SJCRH30 (cell line): ENCODE results near the gene MTTP. TPM values are rescaled to one million over a fixed set of nuclear protein-coding genes. Genes with fewer than 3 reads are reported as not detected.
"Not testable (repeated sequence)": the region's sequence is repeated elsewhere in the genome, so short reads cannot be mapped to it uniquely, and the experiment has no call there.

Experiments
- DNase-seq, 2 experiments: peaks; one replicate each; pipeline ENCODE4 v3.0.0-alpha.2; 2015 to 2020
- H3K27ac ChIP-seq: fragments of 250-450 bp; sonication (Bioruptor Pico); 2 replicates; pipeline ENCODE4 v1.5.1; 2020; ENCODE audit warnings: mild to moderate bottlenecking, moderate library complexity
- H3K27me3 ChIP-seq: fragments of 250-450 bp; sonication (Bioruptor Pico); 2 replicates; pipeline ENCODE4 v1.5.1; 2020; ENCODE audit warnings: mild to moderate bottlenecking, moderate library complexity
- H3K36me3 ChIP-seq: fragments of 250-450 bp; sonication (Bioruptor Pico); 2 replicates; pipeline ENCODE4 v1.5.1; 2020; ENCODE audit warnings: mild to moderate bottlenecking, moderate library complexity
- H3K4me1 ChIP-seq: fragments of 250-450 bp; sonication (Bioruptor Pico); 2 replicates; pipeline ENCODE4 v1.5.1; 2020; ENCODE audit warnings: mild to moderate bottlenecking, moderate library complexity
- H3K4me3 ChIP-seq: fragments of 250-450 bp; sonication (Bioruptor Pico); 2 replicates; pipeline ENCODE4 v1.5.1; 2020; ENCODE audit warnings: mild to moderate bottlenecking, moderate library complexity
- H3K9me3 ChIP-seq: fragments of 250-450 bp; sonication (Bioruptor Pico); replicated peaks from 2 replicates; pipeline ENCODE4 v1.5.1; 2020; ENCODE audit warnings: mild to moderate bottlenecking, moderate library complexity
- total RNA-seq: library from RNA; depleted of rRNA; stranded (reverse); fragments of >200 nt; shearing (Covaris generic); gene quantifications from 2 replicates; pipeline ENCODE4 v1.2.3, GENCODE V29; 2014; rRNA removed

MTTP gene
- 0.20 TPM in 1 of 2 replicates, not detected in the other for total RNA-seq

- no peaks in the 10 kb centered on the region for H3K27me3 ChIP-seq
Observed at GRCh38 chr4:99574530-99575324, at the start of gene MTTP. Gene MTTP, plus strand, starts transcription at chr4:99574824. Its CDS starts 86 bp downstream, at chr4:99574910.

GRCh38 chr4:99529228-99529627, 45.4 kb upstream of the MTTP start:
- no peak overlapping the region for H3K27ac ChIP-seq

More at GRCh38 chr4:99574530-99575324, at the start of gene MTTP:
- DNase-seq, result no peak
- Histone ChIP-seq H3K36me3 (no peaks in the 10 kb centered on the region), H3K9me3 (no peaks in the 10 kb centered on the region), H3K27ac (no peak within 1 kb of the TSS), H3K4me1 (no peaks in the 10 kb centered on the region), H3K4me3 (no peak within 1 kb of the TSS)

DNA sequence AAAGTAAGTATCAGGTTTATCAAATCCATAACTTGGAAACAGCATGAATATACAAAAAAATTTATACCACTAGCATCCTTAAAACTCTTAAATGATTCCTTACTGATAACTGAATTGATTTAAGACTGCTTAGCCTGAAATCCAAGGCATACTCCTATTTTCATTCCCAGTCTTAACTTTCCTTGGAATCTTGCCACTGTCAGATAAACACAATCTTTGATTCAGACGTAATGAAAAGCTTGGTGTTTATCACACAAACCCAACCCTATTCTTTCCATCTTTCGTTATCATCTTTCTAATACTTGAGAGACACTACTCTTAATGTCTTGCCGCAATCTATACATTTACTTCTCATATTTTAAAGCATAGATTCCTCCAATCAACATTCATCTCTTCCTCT, 44.7 kb upstream of the MTTP start:
- DNase-seq, result no peak
- Histone ChIP-seq H3K4me1 (no peaks in the 10 kb centered on the region; the same call in 1 of the 2 replicates), H3K36me3 (no peaks in the 10 kb centered on the region), H3K27ac (no peak overlapping the region), H3K4me3 (no peak overlapping the region), H3K27me3 (no peaks in the 10 kb centered on the region), H3K9me3 (no peaks in the 10 kb centered on the region)

More at GRCh38 chr4:99529228-99529627, 45.4 kb upstream of the MTTP start:
- DNase-seq, result peak in 1 of 2 experiments; percentile 21
- H3K4me3 ChIP-seq, result no peak overlapping the region
- no peaks in the 10 kb centered on the region for H3K9me3 ChIP-seq
- no peaks in the 10 kb centered on the region; the same call in 1 of the 2 replicates for H3K4me1 ChIP-seq
- no peaks in the 10 kb centered on the region for H3K27me3 ChIP-seq
- H3K36me3 ChIP-seq, result no peaks in the 10 kb centered on the region

DNA sequence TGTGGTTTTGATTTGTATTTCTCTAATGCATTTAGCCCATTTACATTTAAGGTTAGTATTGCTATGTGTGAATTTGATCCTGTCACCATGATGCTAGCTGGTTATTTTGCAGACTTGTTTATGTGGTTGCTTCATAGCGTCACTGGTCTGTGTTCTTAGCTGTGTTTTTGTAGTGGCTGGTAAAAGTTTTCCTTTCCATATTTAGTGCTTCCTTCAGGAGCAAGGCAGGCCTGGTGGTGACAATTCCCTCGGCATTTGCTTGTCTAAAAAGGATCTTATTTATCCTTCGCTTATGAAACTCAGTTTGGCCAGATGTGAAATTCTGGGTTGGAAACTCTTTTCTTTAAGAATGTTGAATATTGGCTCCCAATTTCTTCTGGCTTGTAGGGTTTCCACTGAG, 39.9 kb upstream of the MTTP start:
- H3K36me3 ChIP-seq, H3K9me3 ChIP-seq, DNase-seq, H3K27ac ChIP-seq, H3K27me3 ChIP-seq, H3K4me3 ChIP-seq: not testable (repeated sequence)
- H3K4me1 ChIP-seq, result peaks cover 10% of the 10 kb centered on the region

GRCh38 chr4:99536271-99536670, 38.4 kb upstream of the MTTP start:
- no peaks in the 10 kb centered on the region for H3K27me3 ChIP-seq
- H3K4me1 ChIP-seq, result peaks cover 10% of the 10 kb centered on the region
- H3K27ac ChIP-seq, result peak overlapping the region; percentile 37
- H3K9me3 ChIP-seq, result no peaks in the 10 kb centered on the region
- H3K4me3 ChIP-seq, result no peak overlapping the region
- no peaks in the 10 kb centered on the region for H3K36me3 ChIP-seq
- DNase-seq, result peak; percentile 93 to 94

GRCh38 chr4:99536848-99537247, 37.8 kb upstream of the MTTP start:
- Histone ChIP-seq H3K36me3 (no peaks in the 10 kb centered on the region), H3K9me3 (no peaks in the 10 kb centered on the region), H3K27ac (peak overlapping the region; percentile 31; the same call in 1 of the 2 replicates), H3K4me1 (peaks cover 10% of the 10 kb centered on the region), H3K4me3 (no peak overlapping the region), H3K27me3 (no peaks in the 10 kb centered on the region)
- no peak for DNase-seq

- Histone ChIP-seq H3K4me1 (peaks cover 10% of the 10 kb centered on the region), H3K36me3 (no peaks in the 10 kb centered on the region), H3K4me3 (no peak overlapping the region), H3K27me3 (no peaks in the 10 kb centered on the region), H3K27ac (no peak overlapping the region), H3K9me3 (no peaks in the 10 kb centered on the region)
- no peak for DNase-seq
Observed at GRCh38 chr4:99537674-99538073, 37.0 kb upstream of the MTTP start.

- no peak for DNase-seq
- H3K36me3 ChIP-seq, result no peaks in the 10 kb centered on the region
- no peaks in the 10 kb centered on the region for H3K27me3 ChIP-seq
- H3K4me3 ChIP-seq, result no peak overlapping the region
- H3K9me3 ChIP-seq, result no peaks in the 10 kb centered on the region
- H3K27ac ChIP-seq, result no peak overlapping the region
- H3K4me1 ChIP-seq, result peaks cover 10% of the 10 kb centered on the region
Observed at GRCh38 chr4:99540277-99540939, 34.2 kb upstream of the MTTP start.

GRCh38 chr4:99552872-99553271, 21.8 kb upstream of the MTTP start:
- H3K4me1 ChIP-seq, result no peaks in the 10 kb centered on the region

DNA sequence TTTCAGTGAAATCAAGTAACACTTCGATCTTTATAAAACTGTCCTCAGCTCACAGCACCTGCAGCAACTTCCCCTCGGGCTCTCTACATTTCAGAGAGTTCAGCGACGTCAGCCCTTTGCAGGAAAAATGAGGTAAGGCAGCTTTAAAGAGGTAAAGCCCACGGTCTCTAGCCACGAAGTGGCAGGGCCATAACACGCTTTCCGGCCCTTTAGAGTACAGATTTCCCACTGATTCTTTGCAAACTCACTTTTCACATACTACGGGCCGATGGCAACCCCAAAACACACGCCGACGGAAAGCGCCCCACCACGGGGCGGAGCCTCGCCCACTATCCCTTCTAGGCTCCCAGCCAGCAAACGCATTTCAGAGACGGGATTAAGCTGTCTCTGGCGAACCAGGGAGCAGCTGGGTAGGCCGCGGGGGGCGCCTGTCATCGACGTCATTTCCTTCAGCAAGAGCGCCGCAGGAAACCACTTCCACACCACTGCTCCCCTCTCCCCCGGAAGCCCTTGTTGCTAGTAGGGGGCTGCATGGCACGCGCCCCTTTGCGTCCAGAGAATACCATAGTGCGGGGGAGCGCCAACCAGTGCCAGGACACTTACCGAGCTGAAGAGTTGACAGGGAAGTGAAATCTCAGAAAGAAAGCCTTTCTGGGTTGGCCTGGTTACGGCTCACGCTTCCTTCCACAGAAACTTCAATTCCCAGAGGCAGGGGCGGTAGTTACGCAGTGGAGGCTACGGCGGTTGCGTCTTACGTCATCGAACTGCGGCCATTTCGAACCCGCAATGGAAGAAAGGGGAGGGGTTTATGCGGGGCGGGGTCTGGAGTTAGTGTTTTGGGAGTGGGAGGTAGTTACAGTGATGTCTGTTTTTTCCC, 11.1 kb upstream of the MTTP start, which contains the start of gene TRMT10A:
TSS of gene TRMT10A (minus strand) at position 730 of the 877 bp plus-strand sequence. CDS start 4,701 bp downstream, outside the sequence.
- Histone ChIP-seq H3K27me3 (no peaks in the 10 kb centered on the region), H3K36me3 (no peaks in the 10 kb centered on the region), H3K4me3 (peak within 1 kb of the TSS; percentile 73), H3K9me3 (no peaks in the 10 kb centered on the region), H3K27ac (peak within 1 kb of the TSS; percentile 92), H3K4me1 (peaks cover 11% of the 10 kb centered on the region)
- peak; percentile 96 to 97 for DNase-seq

More at GRCh38 chr4:99552872-99553271, 21.8 kb upstream of the MTTP start:
- Histone ChIP-seq H3K27me3 (no peaks in the 10 kb centered on the region), H3K27ac (no peak overlapping the region), H3K9me3 (no peaks in the 10 kb centered on the region), H3K4me3 (no peak overlapping the region), H3K36me3 (no peaks in the 10 kb centered on the region)
- no peak for DNase-seq

- H3K27ac ChIP-seq, result peak overlapping the region; percentile 9; the same call in 1 of the 2 replicates
- H3K27me3 ChIP-seq, result no peaks in the 10 kb centered on the region
- H3K4me3 ChIP-seq, result peak overlapping the region; percentile 73; the same call in 1 of the 2 replicates
- DNase-seq, result peak; percentile 46 to 81
- no peaks in the 10 kb centered on the region for H3K36me3 ChIP-seq
- H3K9me3 ChIP-seq, result no peaks in the 10 kb centered on the region
- H3K4me1 ChIP-seq, result peaks cover 11% of the 10 kb centered on the region
Observed at GRCh38 chr4:99564921-99565320, 9.7 kb upstream of the MTTP start.

- no peaks in the 10 kb centered on the region for H3K4me1 ChIP-seq
- H3K27ac ChIP-seq, result no peak overlapping the region
- H3K27me3 ChIP-seq, result no peaks in the 10 kb centered on the region
Observed at GRCh38 chr4:99571883-99572282, 2.7 kb upstream of the MTTP start.

DNA sequence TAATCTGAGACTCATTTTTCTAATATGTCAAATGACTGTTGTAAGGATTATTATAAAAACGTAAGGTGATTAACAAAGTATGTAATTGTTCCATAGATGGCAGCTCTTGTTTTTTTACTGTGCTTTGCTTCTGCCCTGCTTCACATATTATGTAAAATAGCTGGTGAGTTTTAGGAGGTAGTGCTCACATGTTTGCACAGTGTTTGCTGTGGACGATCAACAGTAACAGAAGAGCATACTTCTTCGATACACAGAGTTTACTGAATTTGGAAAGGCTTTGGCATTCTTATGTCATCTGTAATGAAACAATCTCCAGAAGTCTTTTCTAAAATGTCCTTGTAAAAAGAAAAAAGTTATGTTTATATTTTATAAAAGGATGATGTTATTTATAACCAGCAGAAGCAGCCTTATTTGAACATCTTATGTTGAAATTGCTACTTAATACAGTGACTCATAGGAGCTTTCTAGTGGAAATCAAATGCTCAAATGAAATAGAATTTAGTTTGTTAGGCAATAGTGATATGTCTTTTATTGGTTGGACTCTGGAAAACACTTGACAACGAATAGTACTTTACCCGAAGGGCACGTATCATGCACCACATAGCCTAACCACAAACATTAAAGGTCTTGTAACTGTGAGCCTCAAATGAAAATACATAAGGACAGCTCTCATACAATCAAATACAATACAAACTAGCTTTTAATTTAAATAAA, 1.9 kb upstream of the MTTP start:
- Histone ChIP-seq H3K27me3 (no peaks in the 10 kb centered on the region), H3K4me1 (no peaks in the 10 kb centered on the region), H3K36me3 (no peaks in the 10 kb centered on the region), H3K9me3 (no peaks in the 10 kb centered on the region), H3K4me3 (no peak overlapping the region), H3K27ac (no peak overlapping the region)
- no peak for DNase-seq

More at GRCh38 chr4:99571883-99572282, 2.7 kb upstream of the MTTP start:
- DNase-seq, result no peak
- Histone ChIP-seq H3K36me3 (no peaks in the 10 kb centered on the region), H3K9me3 (no peaks in the 10 kb centered on the region), H3K4me3 (no peak overlapping the region)
